Suprapubic skin (tissue), 4 donors: ENCODE data around the gene MAD1L1. TPM values are rescaled to one million over a fixed set of nuclear protein-coding genes. Genes with fewer than 3 reads are reported as not detected.

Experiments used
- DNase-seq, 2 donors: peaks; one replicate each; pipeline ENCODE4 v3.0.0-alpha.2; 2019; ENCODE audit warnings: low spot score in 2 of 2
- H3K27ac ChIP-seq: fragments of 200-600 bp; sonication (generic); one replicate; pipeline ENCODE4 v1.5.1; 2019
- H3K27me3 ChIP-seq: fragments of 200-600 bp; sonication (generic); one replicate; pipeline ENCODE4 v1.5.1; 2019
- H3K36me3 ChIP-seq: fragments of 200-600 bp; sonication (generic); one replicate; pipeline ENCODE4 v1.5.1; 2019
- H3K4me1 ChIP-seq: fragments of 200-600 bp; sonication (generic); one replicate; pipeline ENCODE4 v1.5.1; 2019
- H3K4me3 ChIP-seq: fragments of 200-600 bp; sonication (generic); one replicate; pipeline ENCODE4 v1.5.1; 2019; ENCODE audit warnings: mild to moderate bottlenecking
- H3K9me3 ChIP-seq: fragments of 200-600 bp; sonication (generic); one replicate; pipeline ENCODE4 v1.5.1; 2019
- CTCF ChIP-seq, 2 donors: fragments of 200-600 bp in 1 of 2; fragments of 450-650 bp in 1 of 2; sonication (generic) in 1 of 2; IDR thresholded peaks; one replicate each; pipeline ENCODE4 v1.5.1; 2016 to 2019; ENCODE audit warnings: antibody characterized with exemption in 2 of 2, mild to moderate bottlenecking in 1 of 2, moderate library complexity in 1 of 2
- EP300 ChIP-seq: sonication (generic); formaldehyde crosslinking; IDR thresholded peaks from one replicate; pipeline ENCODE4 v1.6.1; 2017; ENCODE audit warnings: antibody characterized with exemption
- POLR2A ChIP-seq, 2 donors: fragments of 450-650 bp; IDR thresholded peaks; one replicate each; pipeline ENCODE4 v1.6.1; 2017; ENCODE audit warnings: antibody characterized with exemption in 2 of 2, mild to moderate bottlenecking in 2 of 2, moderate library complexity in 2 of 2
- POLR2AphosphoS5 ChIP-seq, 3 donors: sonication (generic); formaldehyde crosslinking; IDR thresholded peaks; one replicate each; pipeline ENCODE4 v1.6.1; 2017; ENCODE audit warnings: antibody characterized with exemption in 3 of 3
- WGBS: methylation state at CpG from one replicate; pipeline ENCODE4 v1.1.5; 2018; 5-methylcytosine and 5-hydroxymethylcytosine counted together
- total RNA-seq, 4 donors: library from RNA; depleted of rRNA; stranded (reverse); fragments of >200 nt; gene quantifications; one replicate each; pipeline ENCODE4 v1.1.0, GENCODE V29; 2016

The MAD1L1 gene
- total RNA-seq, 4 donors from 2014 or later, result 53.2 to 69.8 (median 62.2) TPM

- Histone ChIP-seq H3K4me3 (no peak overlapping the region), H3K27me3 (no peaks in the 10 kb centered on the region), H3K36me3 (no peaks in the 10 kb centered on the region), H3K27ac (no peak overlapping the region), H3K9me3 (no peaks in the 10 kb centered on the region), H3K4me1 (peaks cover 3% of the 10 kb centered on the region)
- no peak for TF ChIP-seq EP300
- DNase-seq, result no peak
- WGBS, result 92% methylated on average over 11 of the region's 11 CpGs
Measured at GRCh38 chr7:2055956-2056355, 176.8 kb downstream of the MAD1L1 start.

DNA sequence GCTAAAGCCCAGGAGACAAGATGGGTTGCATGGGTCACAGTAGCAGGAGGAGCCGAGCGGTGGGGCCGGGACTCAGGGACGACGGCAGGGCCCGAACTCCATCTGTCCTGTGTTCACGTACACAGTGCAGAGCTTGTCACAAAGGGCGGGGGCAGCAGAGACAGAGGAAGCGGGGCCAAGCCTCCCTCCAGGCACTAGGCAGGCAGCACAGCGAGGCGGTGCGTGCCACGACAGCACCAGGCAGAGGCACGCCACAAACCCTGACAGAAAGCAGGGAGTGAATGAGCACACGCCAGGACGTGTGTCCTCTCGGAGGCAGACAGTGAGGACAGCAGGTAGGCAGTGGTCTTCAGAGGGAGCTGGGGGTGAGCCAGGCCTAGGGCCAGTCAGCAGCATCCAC lies 177.8 kb downstream of the MAD1L1 start:
- no peak overlapping the region for H3K27ac ChIP-seq
- peaks cover 3% of the 10 kb centered on the region for H3K4me1 ChIP-seq
- TF ChIP-seq EP300 (no peak), CTCF (IDR thresholded peaks at IDR 0.05) (no peak)
- no peaks in the 10 kb centered on the region for H3K27me3 ChIP-seq
- WGBS, result 82% methylated on average over 17 of the region's 17 CpGs
- no peaks in the 10 kb centered on the region for H3K36me3 ChIP-seq
- H3K4me3 ChIP-seq, result no peak overlapping the region
- no peak for DNase-seq
- no peaks in the 10 kb centered on the region for H3K9me3 ChIP-seq

DNA sequence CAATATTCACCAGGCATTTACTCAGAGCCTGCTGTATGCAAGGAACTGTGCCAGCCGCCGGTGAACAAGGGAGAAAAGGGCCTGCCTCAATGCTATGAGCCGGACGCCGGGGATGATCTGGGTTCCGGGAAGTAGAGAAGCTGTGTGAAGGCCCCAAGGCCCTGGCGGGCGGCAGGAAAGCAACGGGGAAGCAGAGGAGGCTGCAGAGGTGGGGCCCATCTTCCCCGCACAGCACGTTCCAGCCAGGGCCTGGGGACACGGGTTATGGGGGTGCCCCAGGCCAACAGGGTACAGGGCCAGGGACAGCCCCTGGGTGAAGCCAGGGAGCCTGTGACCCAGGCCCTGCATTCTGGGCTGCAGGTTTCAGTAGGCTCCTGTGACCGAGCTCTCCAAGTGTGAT lies 179.3 kb downstream of the MAD1L1 start:
- WGBS, result 91% methylated on average over 12 of the region's 13 CpGs
- Histone ChIP-seq H3K27me3 (no peaks in the 10 kb centered on the region), H3K4me1 (peaks cover 16% of the 10 kb centered on the region), H3K9me3 (no peaks in the 10 kb centered on the region), H3K27ac (no peak overlapping the region), H3K4me3 (no peak overlapping the region), H3K36me3 (no peaks in the 10 kb centered on the region)
- no peak for DNase-seq
- TF ChIP-seq EP300 (no peak), POLR2A (IDR thresholded peaks at IDR 0.05) (no peak), POLR2AphosphoS5 (IDR thresholded peaks at IDR 0.05) (no peak), CTCF (IDR thresholded peaks at IDR 0.05) (no peak)

DNA sequence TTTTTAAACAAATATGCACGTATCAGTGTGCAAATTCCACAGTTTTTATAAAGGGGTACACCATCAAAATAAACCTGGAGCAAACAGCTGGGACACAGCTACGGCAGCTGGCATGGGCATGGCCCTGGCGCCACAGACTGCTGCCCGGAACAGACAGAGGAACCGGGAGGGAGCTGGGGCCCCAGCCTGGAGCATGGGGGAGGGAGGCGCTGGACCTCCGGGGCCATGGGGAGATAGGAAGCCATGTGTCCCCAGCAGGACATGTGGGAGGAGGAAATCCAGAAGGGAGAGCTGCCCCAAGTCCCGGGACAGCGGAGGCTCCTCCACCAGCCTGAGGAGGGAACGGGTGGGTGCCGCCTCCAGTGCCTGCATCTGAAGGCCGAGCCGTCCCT lies 180.1 kb downstream of the MAD1L1 start:
- WGBS, result 86% methylated on average over 8 of the region's 13 CpGs
- Histone ChIP-seq H3K4me1 (peaks cover 18% of the 10 kb centered on the region), H3K27ac (no peak overlapping the region), H3K4me3 (no peak overlapping the region), H3K27me3 (no peaks in the 10 kb centered on the region), H3K9me3 (no peaks in the 10 kb centered on the region), H3K36me3 (no peaks in the 10 kb centered on the region)
- no peak for DNase-seq
- TF ChIP-seq POLR2AphosphoS5 (IDR thresholded peaks at IDR 0.05) (no peak), POLR2A (IDR thresholded peaks at IDR 0.05) (no peak), EP300 (no peak), CTCF (IDR thresholded peaks at IDR 0.05) (no peak)

GRCh38 chr7:2051707-2052656 lies 180.8 kb downstream of the MAD1L1 start:
- WGBS, result 93% methylated on average over 11 of the region's 30 CpGs
- no peak overlapping the region for H3K27ac ChIP-seq
- H3K36me3 ChIP-seq, result no peaks in the 10 kb centered on the region
- no peak for DNase-seq
- TF ChIP-seq POLR2A (IDR thresholded peaks at IDR 0.05) (no peak), POLR2AphosphoS5 (IDR thresholded peaks at IDR 0.05) (no peak), CTCF (IDR thresholded peaks at IDR 0.05) (no peak), EP300 (no peak)
- no peak overlapping the region for H3K4me3 ChIP-seq
- H3K27me3 ChIP-seq, result no peaks in the 10 kb centered on the region
- H3K4me1 ChIP-seq, result peaks cover 18% of the 10 kb centered on the region
- no peaks in the 10 kb centered on the region for H3K9me3 ChIP-seq
